Vagina (tissue), 2 donors: ENCODE measurements around the gene ANAPC2. TPM values are rescaled to one million over a fixed set of nuclear protein-coding genes. Genes with fewer than 3 reads are reported as not detected.
A peak's percentile ranks its signal among the peaks of the same experiment; 100 is the strongest.

Experiments used
- DNase-seq, 2 donors: peaks; one replicate each; pipeline ENCODE4 v3.0.0-alpha.2; 2017; ENCODE audit errors: extremely low spot score in 2 of 2
- H3K27ac ChIP-seq: fragments of 200-600 bp; sonication (generic); one replicate; pipeline ENCODE4 v1.5.1; 2019
- H3K27me3 ChIP-seq: fragments of 200-600 bp; sonication (generic); one replicate; pipeline ENCODE4 v1.5.1; 2019
- H3K36me3 ChIP-seq, 2 donors: fragments of 200-600 bp; sonication (generic); one replicate each; pipeline ENCODE4 v1.5.1; 2017 to 2019
- H3K4me1 ChIP-seq: fragments of 200-600 bp; sonication (generic); one replicate; pipeline ENCODE4 v1.5.1; 2019
- H3K4me3 ChIP-seq, 2 donors: fragments of 200-600 bp; sonication (generic); 1 replicate in 1 of 2; 2 replicates in 1 of 2; pipeline ENCODE4 v1.5.1; 2016 to 2019
- H3K9me3 ChIP-seq: fragments of 200-600 bp; sonication (generic); one replicate; pipeline ENCODE4 v1.5.1; 2019
- CTCF ChIP-seq, 3 experiments: fragments of 450-650 bp in 2 of 3; fragments of 200-600 bp in 1 of 3; sonication (generic) in 1 of 3; IDR thresholded peaks; one replicate each; pipeline ENCODE4 v1.5.1; 2017 to 2019; ENCODE audit warnings: antibody characterized with exemption in 3 of 3, mild to moderate bottlenecking in 2 of 3, moderate library complexity in 2 of 3
- POLR2A ChIP-seq, 2 donors: fragments of 450-650 bp; IDR thresholded peaks; one replicate each; pipeline ENCODE4 v1.6.1; 2017; ENCODE audit warnings: antibody characterized with exemption in 2 of 2, mild to moderate bottlenecking in 2 of 2, moderate library complexity in 2 of 2
- POLR2AphosphoS5 ChIP-seq, 2 donors: sonication (generic); formaldehyde crosslinking; IDR thresholded peaks; one replicate each; pipeline ENCODE4 v1.9.0; 2017; ENCODE audit warnings: antibody characterized with exemption in 2 of 2, mild to moderate bottlenecking in 2 of 2, low read depth in 1 of 2; ENCODE audit not compliant: insufficient read depth in 1 of 2
- intact Hi-C: fragments of 100-400 bp; cut with DNase I; formaldehyde crosslinking; loops from one replicate; pipeline ENCODE4 v1.15.1; 2023
- total RNA-seq: library from RNA; depleted of rRNA; stranded (reverse); fragments of >200 nt; gene quantifications from one replicate; pipeline ENCODE4 v1.2.3, GENCODE V29; 2016

ANAPC2 gene
- total RNA-seq = 30.0 TPM

GRCh38 chr9:137188490-137189296 lies at the start of gene ANAPC2, which contains the start of gene SSNA1:
Gene ANAPC2 (minus strand): TSS chr9:137188560. CDS start chr9:137188532, 28 bp downstream.
Gene SSNA1 (plus strand): TSS chr9:137188676. CDS start chr9:137188727, 51 bp downstream.
- peak in 1 of 2 donors; percentile 92 for DNase-seq
- peak within 1 kb of the TSS; percentile 70 to 88 for H3K4me3 ChIP-seq
- H3K36me3 ChIP-seq = peaks cover 0 to 20% of the 10 kb centered on the region in 2 donors
- no peaks in the 10 kb centered on the region for H3K9me3 ChIP-seq
- intact Hi-C loops = no loop called here
- TF ChIP-seq POLR2AphosphoS5 (IDR thresholded peaks at IDR 0.05; ENCODE audit: insufficient read depth in 1 of 2, low read depth in 1 of 2) (peak; percentile 89 to 95), POLR2A (IDR thresholded peaks at IDR 0.05) (peak in 1 of 2 donors; percentile 79), CTCF (IDR thresholded peaks at IDR 0.05) (peak in 1 of 3 experiments; percentile 23)
- peak within 1 kb of the TSS; percentile 93 for H3K27ac ChIP-seq
- no peaks in the 10 kb centered on the region for H3K27me3 ChIP-seq
- peaks cover 50% of the 10 kb centered on the region for H3K4me1 ChIP-seq

GRCh38 chr9:137236936-137237421 lies 48.6 kb upstream of the ANAPC2 start:
- peaks cover 4% of the 10 kb centered on the region for H3K27me3 ChIP-seq
- H3K36me3 ChIP-seq = no peaks in the 10 kb centered on the region
- H3K4me3 ChIP-seq = peak overlapping the region in 1 of 2 donors; percentile 27
- H3K27ac ChIP-seq = no peak overlapping the region
- no peaks in the 10 kb centered on the region for H3K9me3 ChIP-seq
- intact Hi-C loops = no loop called here
- TF ChIP-seq CTCF (IDR thresholded peaks at IDR 0.05) = no peak
- no peak for TF ChIP-seq POLR2AphosphoS5 (IDR thresholded peaks at IDR 0.05; ENCODE audit: insufficient read depth in 1 of 2, low read depth in 1 of 2)
- no peak for TF ChIP-seq POLR2A (IDR thresholded peaks at IDR 0.05)
- H3K4me1 ChIP-seq = peaks cover 45% of the 10 kb centered on the region
- no peak for DNase-seq

- Histone ChIP-seq H3K4me1 (peaks cover 41% of the 10 kb centered on the region), H3K9me3 (no peaks in the 10 kb centered on the region), H3K27me3 (peaks cover 4% of the 10 kb centered on the region), H3K36me3 (no peaks in the 10 kb centered on the region), H3K4me3 (peak overlapping the region; percentile 5 to 27), H3K27ac (no peak overlapping the region)
- TF ChIP-seq POLR2A (IDR thresholded peaks at IDR 0.05) = no peak
- TF ChIP-seq POLR2AphosphoS5 (IDR thresholded peaks at IDR 0.05; ENCODE audit: insufficient read depth in 1 of 2, low read depth in 1 of 2) = peak; percentile 40 to 49
- TF ChIP-seq CTCF (IDR thresholded peaks at IDR 0.05) = peak; percentile 88 to 98 (median 96)
- intact Hi-C loops = no loop called here
- DNase-seq = no peak
Measured at GRCh38 chr9:137236238-137236935, 48.0 kb upstream of the ANAPC2 start.

- intact Hi-C loops = no loop called here
- Histone ChIP-seq H3K27me3 (peaks cover 4% of the 10 kb centered on the region), H3K4me1 (peaks cover 41% of the 10 kb centered on the region), H3K9me3 (no peaks in the 10 kb centered on the region), H3K36me3 (no peaks in the 10 kb centered on the region), H3K4me3 (peak overlapping the region; percentile 5 to 27), H3K27ac (no peak overlapping the region)
- TF ChIP-seq POLR2A (IDR thresholded peaks at IDR 0.05) (no peak), CTCF (IDR thresholded peaks at IDR 0.05) (no peak), POLR2AphosphoS5 (IDR thresholded peaks at IDR 0.05; ENCODE audit: insufficient read depth in 1 of 2, low read depth in 1 of 2) (no peak)
- DNase-seq = no peak
Measured at GRCh38 chr9:137235424-137236237, 47.3 kb upstream of the ANAPC2 start.
